Activated CD4-positive, alpha-beta T cell treated with anti-CD3 and anti-CD28 coated beads, Interleukin-2, amount 50 U/mL, for 16 hours (primary cell): Measurements from ENCODE around the gene S100A13.
"Not testable (repeated sequence)": the region's sequence is repeated elsewhere in the genome, so short reads cannot be mapped to it uniquely, and the experiment has no call there.

Experiments used
- DNase-seq: peaks from one replicate; pipeline ENCODE4 v3.0.0-alpha.2; 2020

The S100A13 gene

DNA sequence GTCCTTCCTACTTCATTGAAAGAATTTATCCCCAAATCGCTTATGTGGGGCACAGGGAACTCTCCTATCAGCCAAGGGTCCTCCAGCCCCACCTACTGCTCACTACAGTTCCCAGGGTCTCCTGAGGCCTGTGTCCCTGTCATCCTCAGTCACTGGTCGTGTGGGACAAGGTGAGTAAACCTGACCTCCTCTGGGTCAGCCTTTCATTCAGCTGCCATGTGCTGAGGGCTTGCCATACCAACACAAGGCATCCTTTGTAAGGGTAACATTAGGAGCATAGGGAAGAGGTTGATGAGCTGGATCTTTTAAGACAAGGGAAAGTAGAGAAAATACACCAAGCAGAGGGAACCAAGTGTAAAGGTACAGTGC, 20.0 kb upstream of the S100A13 start:
- DNase-seq = no peak

DNA sequence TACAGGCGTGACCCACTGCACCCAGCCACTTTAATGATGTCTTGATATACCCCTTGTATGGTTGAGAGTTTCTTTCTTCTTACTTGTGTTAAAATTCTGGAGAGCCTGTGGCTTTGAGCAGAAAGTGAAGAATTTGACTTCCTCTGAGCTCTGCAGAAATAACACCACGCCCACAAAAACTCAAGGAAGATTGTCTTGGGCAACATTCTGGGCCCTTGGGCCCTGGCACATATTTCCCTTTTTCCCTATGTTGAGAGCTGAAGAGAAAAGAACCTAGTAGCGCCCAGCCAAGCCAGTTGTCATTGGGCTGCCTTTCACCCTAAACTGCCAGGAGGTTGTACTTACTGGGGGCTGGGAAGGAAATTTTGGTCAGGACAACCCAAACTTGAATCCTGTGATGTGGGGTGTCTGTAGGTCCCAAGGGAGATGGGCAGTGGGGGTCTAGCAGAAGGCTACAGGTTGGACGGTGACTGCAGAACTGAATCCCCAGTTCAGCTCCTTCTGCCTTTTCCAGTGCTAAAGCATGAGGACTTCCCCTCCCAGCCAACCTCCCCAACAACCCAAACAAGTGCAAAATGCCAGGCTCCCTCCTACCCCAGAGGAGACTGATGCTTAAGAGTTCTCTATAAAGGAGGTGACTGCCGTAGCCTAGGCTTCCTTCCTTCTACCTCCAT, 19.5 kb upstream of the S100A13 start:
- no peak for DNase-seq

DNA sequence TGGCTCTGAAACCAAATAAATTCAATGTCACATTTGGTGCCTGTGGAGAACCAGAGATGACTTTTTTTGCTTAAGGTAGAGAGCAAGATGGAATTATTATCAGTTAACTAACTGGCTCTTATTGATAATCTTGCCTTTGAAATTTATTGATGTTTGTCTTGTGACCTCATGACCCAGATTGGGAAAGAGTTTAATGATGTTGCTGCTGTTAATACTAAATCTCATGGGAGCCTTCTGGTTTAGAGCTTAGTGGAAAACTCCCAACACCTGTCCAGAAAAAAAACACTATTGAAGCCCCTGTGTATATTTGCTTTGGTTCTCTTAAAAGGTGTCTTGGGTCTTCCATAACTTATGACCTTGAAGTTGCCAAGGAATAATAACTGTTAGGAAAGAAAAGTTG, 16.5 kb upstream of the S100A13 start:
- DNase-seq = no peak

DNA sequence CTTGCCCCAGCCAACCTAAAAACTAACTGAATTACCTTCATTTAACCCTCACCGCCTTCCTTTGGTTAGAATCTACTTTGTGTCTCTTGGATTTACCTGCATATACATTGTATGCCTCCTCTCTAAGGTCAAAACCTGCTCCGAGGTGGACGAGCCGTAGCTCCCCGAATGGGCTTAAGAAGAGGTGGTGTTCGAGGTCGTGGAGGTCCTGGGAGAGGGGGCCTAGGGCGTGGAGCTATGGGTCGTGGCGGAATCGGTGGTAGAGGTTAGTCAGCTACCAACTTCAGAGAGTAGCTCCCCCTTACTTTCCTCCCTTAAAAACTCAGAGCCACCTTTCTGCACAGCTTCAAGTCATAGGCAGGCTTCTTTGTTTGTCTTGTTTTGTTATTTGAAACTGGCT, 15.8 kb upstream of the S100A13 start:
- no peak for DNase-seq

DNA sequence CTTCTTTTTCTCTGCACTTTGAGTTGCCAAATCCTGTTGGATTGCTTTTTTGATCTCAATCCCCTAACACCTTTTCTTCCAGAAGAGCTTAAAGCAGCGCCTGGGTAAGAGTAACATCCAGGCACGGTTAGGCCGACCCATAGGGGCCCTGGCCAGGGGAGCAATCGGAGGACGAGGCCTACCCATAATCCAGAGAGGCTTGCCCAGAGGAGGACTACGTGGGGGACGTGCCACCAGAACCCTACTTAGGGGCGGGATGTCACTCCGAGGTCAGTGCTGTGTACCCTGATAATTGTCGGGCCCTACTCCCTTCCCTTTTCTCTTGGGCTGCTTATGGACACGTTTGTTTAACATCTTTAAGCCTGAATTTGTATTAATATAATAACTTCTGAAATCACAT, 14.9 kb upstream of the S100A13 start:
- no peak for DNase-seq

DNA sequence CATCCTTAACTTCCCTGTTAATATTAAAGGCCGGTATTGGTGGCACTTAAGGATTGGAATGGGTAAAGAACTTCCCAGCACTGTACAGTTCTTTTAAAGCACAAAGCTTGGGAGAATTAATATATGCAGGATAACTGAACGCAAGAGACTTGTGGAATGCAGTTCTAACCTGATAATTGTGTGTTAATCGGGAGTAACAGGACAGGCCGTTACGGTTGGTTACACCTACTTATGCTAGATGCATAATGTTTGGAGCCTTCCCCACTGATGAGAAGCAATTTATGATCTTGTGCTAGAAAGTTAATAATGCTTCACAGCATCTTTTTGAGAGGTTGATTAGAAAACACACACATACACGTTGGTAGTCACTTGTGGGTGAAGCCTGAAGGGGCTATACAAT, 13.6 kb upstream of the S100A13 start:
- no peak for DNase-seq

DNA sequence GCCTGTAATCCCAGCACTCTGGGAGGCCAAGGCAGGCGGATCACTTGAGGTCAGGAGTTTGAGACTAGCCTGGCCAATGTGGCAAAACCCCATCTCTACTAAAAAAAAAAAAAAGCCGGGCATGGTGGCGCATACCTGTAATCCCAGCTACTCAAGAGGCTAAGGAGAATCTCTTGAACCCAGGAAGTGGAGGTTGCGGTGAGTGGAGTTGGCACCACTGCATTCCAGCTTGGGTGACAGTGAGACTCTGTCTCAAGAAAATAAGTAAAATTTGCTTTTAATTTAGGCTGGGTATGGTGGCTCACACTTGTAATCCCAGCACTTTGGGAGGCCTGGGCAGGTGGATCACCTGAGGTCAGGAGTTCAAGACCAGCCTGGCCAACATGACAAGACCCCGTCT, 12.9 kb upstream of the S100A13 start:
- DNase-seq = not testable (repeated sequence)

DNA sequence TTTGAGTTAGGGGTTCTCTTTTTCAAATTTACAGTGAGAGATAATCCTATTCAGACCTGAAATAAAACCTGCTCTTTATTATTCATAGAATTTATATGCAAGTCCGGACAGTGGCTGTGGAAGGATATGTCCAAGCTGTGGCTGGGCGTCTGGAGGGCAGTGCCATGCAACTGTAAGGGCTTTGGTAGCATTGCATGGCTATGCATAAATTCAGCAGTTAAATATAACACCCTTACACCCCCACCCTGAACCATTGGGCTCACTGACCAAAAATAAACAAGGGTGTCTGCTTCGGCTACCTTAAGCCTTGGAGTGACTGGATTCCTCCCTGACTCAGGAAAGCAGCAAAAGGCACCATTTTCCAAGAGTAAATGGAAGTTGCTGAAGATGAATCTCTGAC, 12.0 kb upstream of the S100A13 start:
- no peak for DNase-seq

DNA sequence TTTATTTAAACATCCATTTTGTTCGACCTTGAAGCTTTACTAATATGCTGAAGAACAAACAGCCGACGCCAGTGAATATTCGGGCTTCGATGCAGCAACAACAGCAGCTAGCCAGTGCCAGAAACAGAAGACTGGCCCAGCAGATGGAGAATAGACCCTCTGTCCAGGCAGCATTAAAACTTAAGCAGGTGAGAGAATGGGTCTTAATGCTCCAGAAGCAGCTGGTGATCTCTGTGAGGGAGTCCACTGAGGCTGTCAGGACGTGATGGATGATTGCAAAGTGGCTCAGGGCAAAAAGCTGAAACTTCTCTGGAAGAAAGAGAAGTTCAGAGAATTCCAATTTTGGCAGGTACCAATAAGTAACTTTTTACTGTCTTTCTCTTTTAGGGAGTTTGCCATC, 11.0 kb upstream of the S100A13 start:
- DNase-seq = no peak

DNA sequence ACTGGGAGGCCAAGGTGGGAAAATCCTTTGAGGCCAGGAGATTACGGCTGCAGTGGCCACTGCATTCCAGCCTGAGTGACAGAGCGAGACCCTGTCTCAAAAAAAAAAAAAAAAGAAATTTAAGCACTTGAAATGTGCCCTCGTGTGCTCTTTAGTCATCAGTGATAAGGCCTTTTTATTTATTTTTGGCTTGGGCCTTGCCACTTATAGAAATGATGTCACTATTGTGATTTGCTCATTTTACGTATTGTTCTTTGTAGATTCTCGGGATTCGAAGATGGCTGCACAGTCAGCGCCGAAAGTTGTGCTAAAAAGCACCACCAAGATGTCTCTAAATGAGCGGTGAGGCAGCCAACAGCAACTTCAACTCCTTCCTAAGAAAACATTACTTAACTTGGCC, 9.0 kb upstream of the S100A13 start:
- DNase-seq = no peak

DNA sequence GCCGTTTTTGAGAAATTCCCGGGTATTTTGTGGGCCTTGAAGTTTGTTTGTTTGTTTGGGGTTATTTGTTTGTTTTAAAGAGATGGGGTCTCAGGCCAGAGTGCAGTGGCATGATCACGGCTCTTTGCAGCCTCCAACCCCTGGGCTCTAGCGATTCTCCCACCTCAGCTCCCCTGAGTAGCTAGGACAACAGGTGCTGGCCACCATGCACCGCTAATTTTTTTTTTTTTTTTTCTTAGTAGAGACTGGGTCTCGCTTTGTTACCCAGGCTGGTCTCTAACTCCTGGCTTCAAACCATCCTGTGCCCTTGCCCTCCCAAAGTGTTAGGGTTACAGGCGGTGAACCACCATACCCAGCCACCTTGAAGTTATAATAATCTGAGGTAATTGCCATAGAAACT, 8.6 kb upstream of the S100A13 start:
- DNase-seq = no peak

DNA sequence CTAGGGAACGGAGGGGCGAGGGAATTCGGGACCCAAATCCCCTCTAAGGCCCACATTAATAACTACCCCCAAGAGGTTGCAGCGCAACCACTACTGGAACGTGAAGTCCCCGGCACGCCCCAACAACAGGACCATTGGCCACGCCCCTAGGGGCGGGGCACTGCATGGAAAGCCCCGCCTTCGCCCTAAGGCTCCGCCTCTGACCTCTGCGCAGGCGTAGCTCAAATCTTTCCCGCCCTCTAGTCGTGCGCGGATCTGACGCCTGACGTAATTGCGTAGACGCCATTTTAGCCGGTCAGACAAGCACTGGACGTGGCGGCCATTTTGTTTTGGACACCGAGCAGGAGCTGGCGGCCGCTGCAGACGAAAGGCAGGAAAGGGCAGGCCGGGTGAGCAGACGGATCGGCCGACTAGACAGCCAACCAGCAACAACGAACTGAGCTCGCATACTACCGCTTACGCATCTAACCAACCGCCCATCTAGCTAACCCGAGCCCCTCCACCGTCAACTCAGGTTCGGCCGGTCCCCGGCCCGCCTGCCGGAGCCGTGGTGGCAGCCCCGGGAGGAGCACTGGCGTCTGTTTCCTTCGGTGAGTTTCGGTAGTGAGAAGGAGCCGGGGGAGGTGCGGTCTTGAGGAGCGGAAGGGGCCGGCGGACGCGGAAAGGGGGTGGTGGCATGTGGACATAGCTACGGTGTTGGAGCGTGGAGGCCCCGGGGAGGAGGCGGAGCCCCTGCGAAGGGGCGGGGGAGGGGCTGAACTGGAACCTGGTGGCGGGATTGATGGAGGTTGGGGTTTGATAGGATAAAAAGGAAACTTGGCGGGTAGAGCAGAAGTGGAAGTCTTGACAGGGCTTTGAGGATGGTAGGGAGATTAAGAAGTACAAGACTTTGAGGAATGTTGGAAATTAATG, 6.7 kb upstream of the S100A13 start, which contains the start of gene CHTOP:
TSS of gene CHTOP (plus strand) at position 313 of the 912 bp plus-strand sequence. CDS start 2,523 bp downstream, outside the sequence.
- DNase-seq = peak; percentile 99

DNA sequence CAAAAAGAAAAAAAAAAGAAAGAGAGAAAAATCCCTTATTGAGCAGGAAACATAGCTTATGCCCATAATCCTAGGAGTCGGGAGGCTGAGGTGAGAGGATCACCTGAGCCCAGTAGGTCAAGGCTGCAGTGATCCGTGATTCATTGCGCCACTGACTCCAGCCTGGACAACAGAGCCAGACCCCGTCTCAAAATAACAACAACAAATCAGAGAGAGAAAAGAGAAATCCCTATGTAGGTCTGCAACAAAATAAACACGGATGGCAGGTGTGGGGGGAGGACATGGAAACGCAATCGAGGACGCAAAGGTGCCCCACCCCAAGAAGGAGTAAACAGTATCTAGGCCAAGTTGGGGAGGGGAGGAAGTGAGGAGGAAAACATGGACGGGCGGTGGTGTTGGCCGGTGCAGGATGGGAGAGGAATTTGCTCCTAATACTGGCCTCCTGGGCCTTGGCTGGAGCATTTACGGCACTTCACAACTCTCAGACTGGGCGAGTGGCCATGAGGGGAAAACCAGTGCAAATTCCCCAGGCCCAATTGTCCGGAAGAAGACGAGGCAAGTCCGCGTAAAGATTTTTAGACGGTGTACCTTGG, 6.0 kb upstream of the S100A13 start:
- DNase-seq = no peak

DNA sequence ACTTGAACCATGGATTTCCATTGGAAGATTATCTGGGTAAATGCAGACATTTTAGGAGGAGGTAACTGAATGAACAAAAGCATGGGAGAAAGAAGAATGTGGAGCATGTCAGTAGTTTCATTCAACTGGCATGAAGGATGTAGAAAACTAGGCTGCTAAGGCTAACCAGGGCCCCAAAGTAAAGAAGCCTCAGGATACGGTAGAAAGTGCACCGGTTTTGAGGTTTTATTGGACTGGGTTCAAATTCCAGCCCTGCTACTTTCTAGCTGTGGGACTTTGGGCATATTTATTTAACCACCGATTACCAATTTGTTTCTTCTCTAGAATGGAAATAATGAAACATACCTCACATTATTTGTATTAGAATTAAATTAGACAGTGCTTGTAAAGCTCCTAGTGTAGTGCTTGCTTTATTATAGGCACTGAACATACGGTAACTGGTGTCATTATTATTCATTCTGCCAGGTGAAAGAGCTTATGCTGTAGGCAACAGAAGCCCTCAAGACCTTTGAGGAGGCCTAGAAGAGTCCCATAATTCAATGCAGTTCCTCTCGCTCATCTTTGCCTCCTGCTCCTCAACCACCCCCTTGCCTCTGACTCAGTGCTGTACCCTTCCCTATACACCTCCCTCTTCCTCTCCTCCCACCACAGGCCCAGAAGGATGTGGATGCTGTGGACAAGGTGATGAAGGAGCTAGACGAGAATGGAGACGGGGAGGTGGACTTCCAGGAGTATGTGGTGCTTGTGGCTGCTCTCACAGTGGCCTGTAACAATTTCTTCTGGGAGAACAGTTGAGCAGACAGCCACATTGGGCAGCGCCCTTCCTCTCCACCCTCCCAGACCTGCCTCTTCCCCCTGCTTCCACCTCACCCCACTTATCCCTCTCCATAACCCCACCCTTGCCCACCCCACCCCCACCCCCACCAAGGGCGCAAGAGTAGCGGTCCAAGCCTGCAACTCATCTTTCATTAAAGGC, 4.0 kb upstream of the S100A13 start:
- peak; percentile 15 for DNase-seq

DNA sequence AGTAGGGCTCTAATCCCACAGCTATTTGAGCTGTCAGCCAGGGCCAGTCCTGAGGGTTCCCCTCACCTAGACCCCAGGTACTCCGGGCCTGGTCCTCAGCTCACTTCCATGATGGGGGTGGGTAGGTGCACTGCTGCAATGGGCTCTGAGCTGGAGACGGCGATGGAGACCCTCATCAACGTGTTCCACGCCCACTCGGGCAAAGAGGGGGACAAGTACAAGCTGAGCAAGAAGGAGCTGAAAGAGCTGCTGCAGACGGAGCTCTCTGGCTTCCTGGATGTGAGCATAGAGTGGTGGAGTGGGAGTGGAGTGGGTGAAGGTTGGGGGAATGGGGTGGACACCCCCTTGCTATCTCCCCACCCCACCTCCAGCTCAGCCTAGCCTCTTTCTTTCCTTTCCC, 3.1 kb upstream of the S100A13 start:
- DNase-seq = no peak

DNA sequence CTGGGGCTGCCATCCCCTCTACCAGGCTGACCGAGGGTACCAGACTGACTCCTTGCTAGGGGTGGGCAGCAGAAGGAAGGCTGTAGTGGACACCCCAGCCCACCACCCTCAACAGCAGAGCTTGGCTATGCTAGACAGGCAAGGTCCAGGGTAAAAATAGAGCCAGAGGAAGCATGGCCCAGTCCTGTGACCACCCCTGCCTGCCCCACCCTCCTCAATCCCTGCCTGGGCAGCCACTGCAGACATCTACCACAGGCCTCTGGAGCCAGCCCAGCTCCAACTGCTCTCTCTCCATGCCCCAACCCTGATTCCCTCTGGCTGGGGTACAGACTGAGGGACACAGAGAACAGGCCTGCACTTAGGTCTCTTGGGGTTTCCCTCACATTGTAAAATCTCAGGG, 2.7 kb upstream of the S100A13 start:
- DNase-seq = no peak

DNA sequence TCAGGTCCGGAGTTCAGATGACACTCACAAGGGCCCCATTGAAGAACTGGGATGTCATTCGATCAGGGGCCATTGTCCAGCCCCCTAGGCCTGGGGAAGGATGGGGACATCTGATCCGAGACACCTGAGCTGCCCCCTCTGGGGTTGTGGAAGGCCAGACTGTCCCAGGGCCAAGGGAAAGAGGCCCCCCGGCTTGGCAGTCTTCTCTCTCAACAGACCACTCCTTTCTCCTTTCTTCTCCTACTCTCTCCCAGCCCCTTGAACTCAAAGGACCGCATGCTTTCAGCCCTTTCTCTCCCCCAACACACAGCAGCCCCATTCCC, 2.0 kb upstream of the S100A13 start:
- DNase-seq = no peak

DNA sequence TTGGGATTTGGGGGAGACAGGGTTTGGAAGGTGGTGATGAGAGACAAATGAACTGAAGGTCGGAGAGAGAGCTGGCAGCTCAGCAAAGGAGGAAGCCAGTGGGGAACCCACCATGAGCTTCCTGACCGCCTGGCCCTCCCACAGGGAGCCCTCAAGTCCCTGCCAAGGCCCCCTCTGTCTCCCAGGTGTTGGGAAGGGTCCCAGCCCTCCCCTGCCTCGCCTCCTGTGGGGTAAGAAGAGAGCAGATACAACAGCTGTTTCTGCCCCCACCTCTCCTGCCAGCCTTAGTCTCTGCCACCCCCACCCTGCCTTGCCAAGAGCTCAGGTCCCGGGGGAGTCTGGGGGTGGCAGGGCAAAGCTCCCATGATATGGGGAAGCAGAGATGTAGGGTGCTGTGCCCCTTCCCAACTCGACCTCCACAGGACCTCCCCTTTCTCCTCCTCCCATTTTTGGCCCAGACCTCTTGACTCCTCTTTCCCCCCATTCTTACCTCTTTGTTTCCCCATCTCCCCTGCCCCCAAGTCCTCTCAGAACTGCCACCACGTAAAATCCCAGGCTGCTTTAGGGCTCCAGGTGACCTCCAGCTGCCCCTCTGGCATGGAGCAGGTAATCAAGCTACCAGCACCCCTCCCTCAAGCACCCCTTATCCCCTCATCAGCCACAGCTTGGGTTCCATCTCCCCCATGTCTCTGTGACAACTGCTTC, 1.5 kb upstream of the S100A13 start:
- no peak for DNase-seq

DNA sequence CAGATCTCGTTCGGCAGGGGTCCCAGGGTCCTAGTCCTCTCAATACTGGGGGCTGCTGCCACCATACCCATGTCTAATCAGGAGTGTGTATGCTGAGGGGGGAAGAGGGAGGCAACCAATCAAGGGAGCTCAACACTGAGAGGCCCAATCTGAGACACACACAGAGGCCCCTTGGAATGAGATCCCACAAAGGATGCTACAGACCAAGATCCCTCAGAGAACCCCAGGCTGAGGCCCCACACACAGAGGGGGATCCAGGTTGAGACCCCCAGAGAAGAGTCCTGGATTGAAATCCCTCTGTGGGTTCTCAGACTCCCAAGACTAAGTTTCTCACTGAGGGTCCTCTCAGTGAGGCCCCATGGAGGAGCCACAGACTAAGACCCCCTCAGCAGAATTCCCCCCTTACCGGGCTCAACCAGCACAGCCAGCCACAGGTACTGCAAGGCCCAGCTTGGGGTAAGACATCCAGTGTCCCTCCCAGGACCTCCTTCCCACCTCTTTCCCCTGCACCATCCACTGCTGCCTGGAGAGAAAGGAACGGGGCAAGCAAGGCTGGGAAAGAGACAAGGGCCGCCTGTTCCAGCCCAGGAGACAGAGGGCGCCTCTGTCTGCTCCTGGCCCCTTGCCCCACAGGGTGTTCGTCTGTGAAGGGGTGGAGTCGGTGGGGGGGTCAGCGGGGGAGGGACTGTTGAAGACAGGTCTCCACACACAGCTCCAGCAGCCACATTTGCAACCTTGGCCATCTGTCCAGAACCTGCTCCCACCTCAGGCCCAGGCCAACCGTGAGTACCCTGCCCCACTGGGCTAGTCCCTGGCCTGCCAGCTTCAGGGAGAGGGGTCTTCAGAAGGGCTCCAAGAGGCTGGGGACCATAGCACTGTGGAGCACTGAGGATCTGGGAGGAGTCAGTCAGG, 666 bp upstream of the S100A13 start, which contains the start of gene S100A1:
TSS of gene S100A1 (plus strand) at position 720 of the 912 bp plus-strand sequence. CDS start 2,088 bp downstream, outside the sequence.
- no peak for DNase-seq

DNA sequence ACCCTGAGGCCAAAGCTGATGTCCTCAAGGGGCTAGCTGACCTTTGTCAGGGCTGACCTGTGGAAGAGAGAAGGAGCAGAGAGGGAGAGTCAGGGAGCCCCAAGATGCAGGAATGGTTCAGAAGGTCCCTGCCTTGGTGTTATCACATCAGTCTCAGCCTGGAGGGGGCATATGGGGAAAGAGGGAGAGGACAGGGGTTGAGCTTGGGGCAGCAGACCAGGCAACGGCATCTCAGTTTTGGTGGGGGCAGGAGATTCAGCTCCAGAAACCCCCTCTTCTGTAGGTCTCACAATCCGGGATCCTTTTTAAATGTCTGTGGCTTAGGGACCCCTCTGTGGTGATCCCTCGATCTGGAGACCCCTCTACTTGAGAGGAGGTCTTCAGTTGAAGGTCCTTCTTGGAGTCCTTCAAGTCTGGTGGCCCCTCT, 815 bp downstream of the S100A13 start:
- no peak for DNase-seq
